ENCODE measurements around the gene PAXIP1.

The PAXIP1 gene

DNA sequence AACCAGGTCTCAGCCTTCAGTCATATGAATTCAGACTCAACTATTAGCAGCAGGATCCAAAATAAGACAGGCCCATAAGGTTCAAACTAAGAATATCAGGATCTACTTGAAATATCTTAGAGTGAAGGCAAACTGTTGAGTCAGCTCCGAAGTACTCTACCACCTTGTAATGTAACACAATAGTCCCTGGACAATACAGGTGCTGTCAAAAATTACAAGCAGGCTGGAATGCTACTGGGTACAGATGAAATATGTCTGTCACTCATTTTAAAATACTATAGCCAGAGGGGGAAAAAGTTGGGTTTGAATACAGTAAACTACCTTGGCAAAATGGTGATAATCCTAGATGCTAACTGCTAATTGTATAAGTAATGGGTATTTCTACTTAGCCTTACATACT is 6.8 kb downstream of the PAXIP1 start:
- DNase-seq, result no peak

DNA sequence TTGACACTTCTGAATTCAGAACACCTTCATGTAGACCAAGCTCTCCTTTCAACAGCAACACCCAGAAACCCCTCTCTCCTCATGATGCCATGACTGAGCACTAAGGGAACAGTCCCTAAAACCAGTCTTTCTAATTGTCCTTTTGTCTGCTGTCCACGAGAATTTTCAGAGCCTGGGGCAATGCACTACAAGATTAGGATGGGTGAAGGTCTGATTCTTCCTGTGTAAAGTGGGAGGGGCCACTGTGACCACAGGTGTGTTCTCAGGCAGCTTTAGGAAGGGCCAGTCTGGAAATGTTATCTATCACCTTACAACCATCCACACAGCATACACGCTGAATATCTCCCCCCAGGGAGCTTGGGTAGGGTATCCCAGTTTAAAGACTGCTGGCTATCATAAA is 7.9 kb downstream of the PAXIP1 start:
- no peak for DNase-seq

DNA sequence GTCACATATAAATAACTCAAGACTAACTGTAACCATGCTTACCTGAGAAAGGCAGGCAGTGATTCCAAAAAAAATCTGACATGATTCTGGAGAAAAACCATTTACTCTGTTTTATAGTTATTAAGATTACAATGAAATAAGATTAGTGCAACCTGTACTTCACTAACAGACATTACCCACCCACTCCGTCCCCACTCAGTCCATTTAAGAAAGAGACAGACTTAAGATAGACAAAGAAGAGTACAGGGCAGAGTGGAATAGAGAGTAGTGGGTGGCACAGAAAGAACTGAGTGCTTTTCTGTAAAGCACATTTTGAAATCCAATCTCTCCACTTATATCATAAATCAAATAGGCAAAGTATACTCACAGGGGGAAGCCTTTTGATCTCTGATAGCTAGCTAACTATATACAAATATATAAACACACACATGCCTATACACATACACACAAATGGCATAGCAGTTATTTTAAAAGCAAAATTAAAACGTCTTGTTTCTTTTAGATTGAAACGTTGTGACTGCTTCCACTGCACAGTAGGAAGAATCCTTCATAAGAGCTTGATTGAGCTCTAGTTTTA is 11.9 kb downstream of the PAXIP1 start:
- DNase-seq, result no peak

DNA sequence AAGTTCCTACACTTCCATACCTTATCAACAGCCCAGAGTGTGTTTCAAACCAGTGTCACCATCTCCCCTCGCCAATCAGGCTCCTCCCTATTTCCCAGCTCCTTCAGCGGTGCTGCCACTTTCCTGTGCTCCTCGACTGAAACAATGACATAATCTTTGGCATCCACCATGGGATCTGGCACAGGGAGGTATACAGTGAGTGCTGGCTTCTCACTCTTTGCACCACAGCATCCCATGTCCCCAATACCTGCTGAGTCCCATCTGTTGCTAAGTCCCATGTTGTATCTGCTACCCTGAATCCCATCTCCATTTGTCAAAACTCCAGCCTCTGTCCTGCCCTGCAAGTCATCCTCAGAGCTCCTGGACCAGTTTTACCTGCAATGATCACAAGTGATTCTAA is 15.4 kb downstream of the PAXIP1 start:
- DNase-seq, result no peak

DNA sequence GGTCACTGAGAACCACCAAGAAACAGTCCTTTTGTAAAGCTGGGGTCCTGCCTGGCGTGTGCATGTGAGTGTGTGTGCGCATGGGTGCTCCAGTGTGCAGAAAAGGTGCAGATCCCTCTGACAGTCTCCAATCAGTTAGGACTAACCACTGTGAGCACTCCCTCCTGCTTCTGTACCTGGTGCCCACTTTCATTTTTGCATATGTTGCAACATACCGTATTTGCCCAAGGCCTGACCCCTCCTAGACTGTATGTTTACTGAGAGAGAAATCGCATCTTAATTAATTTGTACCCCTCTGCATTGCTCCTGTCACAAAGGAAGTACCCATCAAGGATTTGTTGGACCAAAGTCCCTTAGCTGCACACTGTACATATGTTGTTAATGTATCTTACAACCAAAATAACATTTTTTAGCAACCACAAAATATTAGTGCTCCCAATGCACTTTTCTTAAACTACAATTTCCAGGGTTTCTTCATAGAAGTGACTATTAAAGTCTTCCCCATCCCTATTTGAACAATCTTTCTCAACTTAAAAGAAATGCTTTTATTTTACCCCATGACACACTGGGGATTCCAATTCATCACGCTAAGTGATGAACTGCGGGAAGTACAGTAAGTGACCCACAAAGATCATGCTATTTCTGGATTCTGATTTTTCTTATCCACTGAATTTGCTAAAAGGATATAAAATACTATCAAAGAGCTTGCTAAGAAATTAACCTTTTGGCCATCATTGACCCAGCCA is 16.6 kb downstream of the PAXIP1 start:
- peak; percentile 35 to 76 (median 53) for DNase-seq

DNA sequence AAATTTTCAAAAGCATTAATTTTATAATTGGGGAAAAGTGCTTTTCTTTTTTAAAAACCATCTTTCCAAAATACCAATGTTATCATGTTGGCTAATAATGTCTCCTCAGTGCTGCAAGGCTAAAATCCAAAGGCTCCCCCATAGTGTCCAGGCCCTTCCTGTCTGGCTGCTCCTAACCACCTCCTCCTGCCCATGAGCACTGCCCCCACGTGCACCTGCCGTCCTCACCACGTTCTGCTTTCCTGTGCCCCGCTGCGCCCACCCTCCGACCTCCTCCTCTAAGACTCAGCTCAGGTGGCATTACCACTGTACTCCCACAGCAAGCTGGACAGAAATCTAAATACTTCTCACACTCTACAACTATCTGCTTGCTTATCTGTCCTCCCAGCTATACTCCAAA is 17.7 kb downstream of the PAXIP1 start:
- no peak for DNase-seq

DNA sequence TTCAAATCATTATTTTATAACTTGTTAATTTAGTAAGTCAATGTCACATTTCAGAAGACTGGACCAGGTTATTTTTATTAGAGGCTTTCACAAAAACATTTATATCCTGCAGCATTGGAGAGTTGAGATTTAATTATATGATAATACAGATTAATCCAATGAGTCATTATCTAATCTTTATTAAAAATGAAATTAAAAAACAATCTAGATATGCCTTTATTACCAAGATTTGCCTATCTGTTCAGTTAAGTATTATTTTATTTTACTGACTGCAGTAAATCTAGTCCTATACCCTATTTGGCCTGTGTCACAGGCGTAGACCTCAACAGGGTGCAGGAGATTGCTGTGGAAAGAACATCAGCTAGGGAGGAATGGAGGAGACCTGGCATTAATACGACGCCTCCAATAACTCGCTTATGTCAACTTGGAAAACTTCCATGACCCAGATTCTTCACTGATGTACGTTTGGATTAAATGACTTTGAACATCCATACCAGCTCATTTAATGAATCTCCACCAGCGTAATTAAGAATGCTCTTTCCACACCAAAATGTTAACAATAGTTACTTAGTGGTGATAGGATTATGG is 18.2 kb downstream of the PAXIP1 start:
- no peak for DNase-seq

DNA sequence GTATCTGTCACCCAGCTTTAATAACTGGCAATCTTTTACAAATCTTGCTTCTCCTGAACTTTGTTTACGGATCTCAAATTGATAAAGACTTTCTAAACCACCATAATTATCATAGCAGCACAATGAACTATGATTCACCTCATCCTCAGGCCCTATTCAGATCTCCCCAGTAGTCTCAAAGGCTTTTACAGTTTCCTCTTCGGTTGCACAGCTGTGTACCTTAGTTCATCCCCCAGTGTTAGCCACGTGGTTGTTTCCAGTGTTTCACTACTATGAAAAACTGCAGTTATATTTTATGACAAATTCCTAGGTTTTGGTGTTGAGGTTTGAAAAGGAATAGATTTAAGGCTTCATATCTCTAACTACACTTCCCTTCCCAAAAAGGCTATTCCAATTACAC is 24.9 kb downstream of the PAXIP1 start:
- DNase-seq, result no peak

DNA sequence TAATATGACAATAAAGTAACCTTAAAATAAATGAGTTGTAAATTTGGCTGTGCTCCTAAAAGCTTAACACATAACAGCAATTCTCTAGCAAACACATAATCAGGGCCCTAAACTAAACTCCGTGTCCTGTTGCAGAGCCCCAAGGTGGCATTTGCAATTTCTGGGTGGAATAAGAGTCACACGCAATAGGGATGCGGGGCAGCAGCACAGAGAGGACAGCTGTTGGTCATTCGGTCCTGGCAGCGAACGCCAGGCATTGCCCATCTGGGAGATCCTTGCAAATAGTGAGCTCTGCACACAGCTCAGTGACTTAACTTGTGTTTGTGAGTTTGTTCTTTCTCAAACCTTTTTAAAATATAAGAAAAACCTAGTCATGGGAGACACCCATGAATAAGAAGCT is 25.7 kb downstream of the PAXIP1 start:
- DNase-seq, result no peak

DNA sequence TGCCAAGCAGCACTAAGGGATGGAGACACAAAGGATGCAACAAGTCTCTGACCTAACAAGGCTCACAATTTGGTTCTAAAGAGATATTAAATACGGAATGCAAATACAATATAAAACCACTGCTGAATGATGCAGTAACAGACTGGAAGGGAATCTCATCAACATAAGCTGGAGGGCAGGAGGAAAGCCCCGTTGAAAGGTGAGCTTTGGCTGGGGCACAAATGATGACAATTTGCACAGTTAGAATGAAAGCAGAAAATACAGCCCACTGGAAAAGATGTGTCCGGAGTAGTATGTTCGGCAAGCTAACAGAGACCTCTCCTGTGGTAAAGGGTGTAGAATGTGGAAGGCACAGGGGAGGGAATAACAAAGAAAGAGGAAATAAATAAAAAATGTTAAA is 26.1 kb downstream of the PAXIP1 start:
- no peak for DNase-seq

DNA sequence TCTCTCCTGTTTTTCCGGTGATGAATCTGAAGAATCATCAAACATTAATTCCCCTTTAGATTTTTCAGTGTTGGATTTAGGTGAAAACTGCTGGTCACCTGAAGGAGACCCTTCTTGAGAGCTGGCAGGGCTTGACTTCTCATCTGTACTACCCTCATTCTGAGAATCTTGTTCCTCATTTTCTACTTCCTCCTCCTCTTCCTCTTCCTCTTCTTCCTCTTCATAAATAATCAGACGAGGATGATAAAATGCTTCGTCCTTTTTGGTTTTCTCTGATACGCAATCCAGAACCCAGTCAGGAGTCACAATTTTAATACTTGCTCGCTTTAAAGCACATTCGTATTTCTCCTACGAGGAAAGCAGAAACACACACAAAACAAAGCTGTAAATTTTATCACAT is 26.9 kb downstream of the PAXIP1 start:
- peak in 1 of 3 donors; percentile 3 for DNase-seq

DNA sequence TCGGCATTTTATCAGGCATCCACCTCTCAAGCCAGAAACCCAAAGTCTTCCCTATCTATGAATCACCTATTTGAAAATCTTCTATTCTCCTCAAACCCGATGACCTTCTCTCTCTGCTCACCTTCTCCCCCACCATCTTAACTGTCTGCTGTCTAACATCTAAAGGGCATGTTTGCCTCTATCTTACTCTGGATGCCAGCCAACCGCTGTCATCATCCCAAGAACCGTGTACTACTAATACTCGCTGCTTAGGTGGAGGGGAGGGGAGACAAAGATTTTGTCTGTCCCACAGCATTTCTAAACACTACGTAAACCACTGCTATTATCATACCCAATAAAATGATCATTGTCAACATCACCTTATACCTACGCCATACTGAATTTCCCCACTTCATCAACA is 29.5 kb downstream of the PAXIP1 start:
- no peak for DNase-seq

DNA sequence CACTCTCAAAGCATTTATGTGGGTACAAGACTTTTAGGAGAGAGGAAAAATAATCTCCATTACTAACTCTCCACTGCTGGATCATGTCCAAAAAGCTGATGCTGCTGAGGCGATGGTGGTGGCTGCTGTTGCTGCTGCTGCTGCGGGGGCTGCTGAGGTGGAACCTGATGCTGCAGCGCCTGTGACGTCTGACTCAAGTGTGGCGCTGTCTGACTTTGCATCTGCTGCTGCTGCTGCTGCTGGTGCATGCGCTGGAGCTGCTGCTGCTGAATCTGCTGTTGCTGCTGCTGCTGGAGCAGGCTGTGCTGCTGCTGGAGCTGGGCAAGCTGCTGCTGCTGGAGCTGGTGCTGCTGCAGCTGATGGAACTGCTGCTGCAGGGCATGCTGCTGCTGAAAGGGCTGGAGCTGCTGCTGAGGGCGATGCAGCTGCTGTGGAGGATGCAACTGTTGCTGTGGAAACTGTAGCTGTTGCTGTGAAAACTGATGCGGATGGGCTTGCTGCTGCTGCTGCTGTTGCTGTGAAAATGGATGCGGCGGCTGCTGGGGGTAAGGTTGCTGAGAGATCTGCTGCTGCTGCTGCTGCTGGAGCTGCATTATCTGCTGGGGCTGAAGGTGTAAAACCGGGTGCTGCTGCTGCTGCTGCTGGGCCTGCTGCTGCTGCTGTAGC is 34.5 kb downstream of the PAXIP1 start:
- no peak for DNase-seq

DNA sequence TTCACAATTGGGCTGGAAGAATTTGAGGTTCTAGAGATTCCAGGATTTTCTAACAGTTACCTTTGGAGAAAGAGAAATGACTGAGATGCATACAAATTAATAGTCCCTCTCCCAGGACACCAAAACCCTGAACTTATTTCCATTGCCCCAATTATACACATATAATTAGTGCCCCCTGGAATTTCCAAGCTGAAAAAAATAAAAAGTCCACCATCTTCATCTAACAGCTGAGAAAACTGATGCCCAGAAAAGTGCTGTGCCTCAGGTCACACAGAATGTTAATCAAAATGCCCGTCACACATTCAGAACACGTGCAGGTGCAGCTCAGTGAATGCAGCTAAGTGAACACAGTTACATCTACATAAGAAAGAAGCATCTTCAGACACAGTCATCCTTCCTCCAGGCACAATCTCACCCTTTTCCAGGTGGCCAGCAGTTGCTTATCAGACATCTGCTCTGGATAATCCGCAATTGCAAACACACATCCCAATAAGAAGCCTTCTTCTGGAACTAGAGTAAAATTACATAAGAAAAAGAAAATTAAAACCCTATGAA is 35.4 kb downstream of the PAXIP1 start:
- no peak for DNase-seq

DNA sequence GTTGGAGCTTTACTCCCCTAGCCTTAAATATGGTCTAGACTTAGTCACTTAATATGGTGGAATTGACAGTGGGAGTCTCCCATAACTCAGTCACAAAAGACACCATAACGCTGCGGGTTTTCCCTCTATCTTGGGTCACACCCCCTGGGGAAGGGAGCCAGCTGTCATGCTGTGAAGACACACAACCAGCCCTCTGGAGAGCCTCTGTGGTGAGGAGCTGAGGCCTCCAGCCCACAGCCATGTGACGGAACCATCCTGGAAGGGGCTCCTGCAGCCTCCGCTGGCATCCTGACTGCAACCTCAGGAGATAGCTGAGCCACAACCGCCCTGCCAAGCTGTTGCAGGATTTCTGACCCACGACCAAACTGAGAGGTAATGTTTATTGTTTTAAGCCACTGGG is 37.9 kb downstream of the PAXIP1 start:
- DNase-seq, result peak; percentile 24 to 41 (median 39)

DNA sequence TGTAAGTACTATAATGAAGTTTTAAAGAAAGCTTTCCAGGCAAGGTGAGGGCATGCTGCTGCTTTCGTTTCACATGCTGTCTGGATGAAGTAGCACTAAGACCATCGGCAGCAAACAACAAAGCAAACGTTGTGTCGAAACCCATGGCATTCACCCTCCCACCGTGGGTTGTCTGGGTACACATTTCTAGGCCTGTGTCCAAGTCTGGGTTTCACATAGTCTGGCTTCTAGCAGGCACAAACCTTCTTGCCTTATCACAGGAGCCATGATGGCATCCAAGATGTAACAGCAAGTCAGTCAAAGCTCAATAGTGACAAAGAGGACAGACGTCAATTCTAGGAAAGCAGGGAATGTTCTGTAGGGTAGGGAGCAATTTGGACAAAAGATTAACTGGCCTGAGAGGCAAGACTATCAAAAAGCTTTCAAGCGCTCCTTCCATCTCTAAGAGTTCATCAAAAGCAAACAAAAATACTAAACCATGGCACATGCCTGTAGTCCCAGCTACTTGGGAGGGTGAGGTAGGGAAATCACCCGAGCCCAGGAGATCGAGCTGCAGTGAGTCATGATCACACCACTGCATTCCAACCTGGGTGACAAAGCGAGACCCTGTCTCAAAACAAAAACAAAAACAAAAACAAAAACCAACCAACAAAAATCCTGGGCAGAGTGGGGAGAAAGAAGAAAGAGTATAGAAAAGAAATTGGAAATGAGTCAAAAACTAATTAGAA is 42.7 kb downstream of the PAXIP1 start:
- no peak for DNase-seq

DNA sequence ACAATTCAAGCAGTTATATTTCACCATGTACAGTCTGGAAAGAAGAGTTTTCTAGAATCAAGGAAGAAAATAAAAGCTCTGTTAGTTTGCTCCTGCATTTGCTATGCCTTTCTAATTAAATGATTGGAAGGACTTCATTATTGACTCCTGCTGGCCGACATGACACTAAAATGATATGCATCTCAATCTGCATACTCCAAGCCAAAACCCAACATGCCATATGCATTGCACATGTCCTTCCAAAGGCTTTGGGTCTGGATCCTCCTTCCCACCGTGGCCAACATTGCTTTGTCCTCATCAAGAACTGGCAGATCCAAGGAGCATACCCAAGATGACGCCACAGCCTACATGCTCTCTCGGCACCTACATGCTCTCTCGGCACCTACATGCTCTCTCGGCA is 46.5 kb downstream of the PAXIP1 start:
- no peak for DNase-seq

DNA sequence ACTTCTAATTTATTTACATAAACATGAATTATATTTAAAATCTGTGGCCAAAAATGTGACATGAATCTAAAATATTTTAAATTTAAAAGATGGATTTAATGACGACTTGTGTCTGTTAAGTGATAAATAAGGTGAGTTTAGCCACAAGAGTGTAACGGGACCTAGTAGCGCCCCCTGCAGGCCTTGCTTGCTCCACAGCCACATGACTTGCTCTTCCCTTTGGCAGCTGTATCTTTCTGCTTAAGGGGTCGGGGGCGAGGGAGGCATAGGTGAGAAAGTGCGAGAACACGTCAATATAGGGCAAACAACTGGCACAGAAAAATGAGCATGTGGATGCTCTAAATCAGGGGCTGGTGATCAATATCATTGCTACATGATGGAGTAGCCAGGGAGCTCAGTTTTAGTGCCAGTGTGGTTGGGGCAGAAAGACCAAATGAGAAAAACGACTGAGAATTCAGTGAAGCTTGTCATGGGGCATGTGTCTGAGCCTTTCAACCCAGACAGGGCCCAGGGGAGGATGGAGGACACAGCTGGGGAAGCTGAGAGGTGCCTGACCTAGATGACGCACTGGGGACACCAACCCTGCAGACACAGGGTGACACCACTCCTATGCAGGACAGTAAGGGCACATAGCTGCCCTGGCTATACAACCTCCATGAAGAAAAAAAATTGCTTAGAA is 49.8 kb downstream of the PAXIP1 start:
- peak; percentile 78 to 89 (median 78) for DNase-seq

DNA sequence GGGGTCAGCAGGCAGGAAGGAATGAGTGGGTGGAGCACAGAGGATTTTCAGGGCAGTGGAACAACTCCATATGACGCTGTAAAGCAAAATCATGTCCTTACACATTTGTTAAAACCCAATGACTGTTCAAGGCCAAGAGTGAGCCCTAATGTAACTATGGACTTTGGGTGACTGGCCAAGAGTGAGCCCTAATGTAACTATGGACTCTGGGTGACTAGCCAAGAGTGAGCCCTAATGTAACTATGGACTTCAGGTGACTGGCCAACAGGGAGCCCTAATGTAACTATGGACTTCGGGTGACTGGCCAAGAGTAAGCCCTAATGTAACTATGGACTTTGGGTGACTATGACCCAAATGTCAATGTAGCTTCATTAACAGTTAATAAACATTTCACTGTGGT is 52.0 kb downstream of the PAXIP1 start:
- DNase-seq, result no peak

DNA sequence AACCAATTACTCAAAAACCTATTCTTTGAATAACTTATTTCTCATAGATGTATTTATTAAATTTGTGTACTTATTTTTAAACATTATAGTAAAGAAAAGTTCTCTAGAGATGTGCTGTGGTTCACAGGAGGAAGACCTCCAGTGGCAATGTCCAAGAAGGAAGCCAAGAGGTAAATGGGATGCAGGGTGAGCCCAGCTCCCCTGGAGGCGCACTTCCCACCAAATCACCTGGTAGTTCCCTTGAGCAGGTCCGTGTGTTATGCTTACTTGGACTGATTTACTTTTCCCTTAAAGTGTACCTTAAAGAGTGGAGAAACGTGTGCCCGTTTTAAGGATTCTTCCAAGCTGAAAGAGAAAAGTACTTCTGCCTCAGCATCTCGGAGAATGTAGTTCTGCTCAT is 55.3 kb downstream of the PAXIP1 start:
- no peak for DNase-seq

DNA sequence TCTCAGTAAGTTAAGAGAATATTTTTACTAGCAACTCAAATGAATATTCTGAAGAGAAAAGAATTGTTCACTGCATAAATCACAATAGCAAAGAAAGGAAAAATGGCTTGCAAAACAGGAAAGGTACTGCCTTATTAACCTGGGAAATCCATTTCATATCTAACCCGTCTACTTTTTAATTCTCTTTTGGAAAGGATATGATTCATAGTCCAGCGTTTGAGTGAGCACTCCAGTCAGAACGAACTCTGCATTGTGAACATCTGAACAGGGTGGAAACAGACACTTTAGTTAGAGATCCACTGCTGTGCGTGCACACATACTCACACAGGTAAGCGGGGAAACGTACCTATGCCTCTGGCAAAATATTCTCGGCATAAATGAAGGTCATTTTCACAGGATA is 56.8 kb downstream of the PAXIP1 start:
- DNase-seq, result no peak

DNA sequence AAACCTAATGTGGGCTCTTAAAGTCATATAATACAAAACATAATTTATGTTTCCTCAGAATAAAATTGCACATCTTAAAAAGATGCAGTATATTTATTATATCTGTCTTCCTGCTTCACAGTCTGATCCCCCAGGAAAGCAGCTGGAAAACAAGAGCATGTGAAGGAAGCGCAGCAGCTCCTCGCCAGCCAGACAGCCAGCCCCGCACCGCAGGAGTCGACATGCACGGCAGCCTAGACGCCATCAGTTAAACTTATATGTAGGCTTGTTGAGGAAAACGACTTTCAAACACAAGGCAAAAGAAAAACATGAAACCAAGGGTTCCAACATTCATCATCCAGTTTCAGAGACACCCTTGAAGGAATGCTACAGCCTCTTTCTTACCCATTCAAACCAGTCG is 59.0 kb downstream of the PAXIP1 start:
- DNase-seq, result no peak

All from suppressor macrophage treated with lipopolysaccharide for 1 hour (primary cell).